ENCODE data around the gene AKT3.

The AKT3 gene

DNA sequence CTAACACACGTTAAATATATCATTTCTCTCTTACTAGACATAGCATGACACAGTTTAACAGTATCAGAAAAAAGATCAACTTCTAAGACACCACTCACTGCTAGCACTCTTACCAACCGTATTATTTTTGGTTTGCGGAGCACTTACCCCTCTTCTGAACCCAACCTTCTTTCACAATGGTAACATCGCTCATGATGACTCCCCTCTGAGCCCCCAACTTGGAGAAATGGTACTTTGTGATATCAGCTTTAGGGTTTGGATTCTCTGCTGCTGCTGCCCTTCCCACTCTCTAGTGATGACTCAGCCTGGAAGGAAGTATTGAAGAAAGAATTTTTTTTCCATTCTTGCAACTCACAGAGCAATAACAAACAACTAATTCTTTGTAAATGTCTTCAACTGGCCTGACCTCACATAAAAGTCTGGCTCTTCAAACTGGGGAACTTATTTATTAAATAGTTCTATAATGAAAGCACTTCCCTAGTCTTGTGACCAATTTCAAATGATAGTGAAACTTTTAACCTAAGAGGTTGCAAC, 7.0 kb downstream of the AKT3 start:
- Histone ChIP-seq H3K4me1 (ENCODE audit: low read length) (no peaks in the 10 kb centered on the region), H4K20me1 (ENCODE audit: insufficient read depth, low read length) (no peaks in the 10 kb centered on the region), H3K4me3 (ENCODE audit: low read length) (no peak overlapping the region), H3F3A (ENCODE audit: insufficient read depth, low read length) (no peaks in the 10 kb centered on the region), H3K9me2 (replicated peaks; ENCODE audit: insufficient read depth, low read length) (no peaks in the 10 kb centered on the region), H3K9me3 (replicated peaks; ENCODE audit: insufficient read depth, low read length) (no peaks in the 10 kb centered on the region), H3K79me2 (ENCODE audit: low read length) (peaks cover 7% of the 10 kb centered on the region; the same call in 1 of the 2 replicates), H2AFZ (ENCODE audit: low read length) (no peak overlapping the region), H3K4me2 (ENCODE audit: low read depth, low read length) (no peak overlapping the region), H3K27ac (ENCODE audit: low read length) (no peak overlapping the region), H3K27me3 (replicated peaks; ENCODE audit: insufficient read depth, low read length) (no peaks in the 10 kb centered on the region; the same call in 1 of the 2 replicates), H3K36me3 (replicated peaks; ENCODE audit: insufficient read depth, low read length) (no peaks in the 10 kb centered on the region), H3K9ac (ENCODE audit: low read length) (no peak overlapping the region)
- TF ChIP-seq EZH2phosphoT487 (IDR thresholded peaks at IDR 0.05; ENCODE audit: low read length) (no peak), EZH2 (optimal IDR thresholded peaks at IDR 0.05; ENCODE audit: low read depth, low read length) (no peak)
- TF ChIP-seq, protein P1, sequence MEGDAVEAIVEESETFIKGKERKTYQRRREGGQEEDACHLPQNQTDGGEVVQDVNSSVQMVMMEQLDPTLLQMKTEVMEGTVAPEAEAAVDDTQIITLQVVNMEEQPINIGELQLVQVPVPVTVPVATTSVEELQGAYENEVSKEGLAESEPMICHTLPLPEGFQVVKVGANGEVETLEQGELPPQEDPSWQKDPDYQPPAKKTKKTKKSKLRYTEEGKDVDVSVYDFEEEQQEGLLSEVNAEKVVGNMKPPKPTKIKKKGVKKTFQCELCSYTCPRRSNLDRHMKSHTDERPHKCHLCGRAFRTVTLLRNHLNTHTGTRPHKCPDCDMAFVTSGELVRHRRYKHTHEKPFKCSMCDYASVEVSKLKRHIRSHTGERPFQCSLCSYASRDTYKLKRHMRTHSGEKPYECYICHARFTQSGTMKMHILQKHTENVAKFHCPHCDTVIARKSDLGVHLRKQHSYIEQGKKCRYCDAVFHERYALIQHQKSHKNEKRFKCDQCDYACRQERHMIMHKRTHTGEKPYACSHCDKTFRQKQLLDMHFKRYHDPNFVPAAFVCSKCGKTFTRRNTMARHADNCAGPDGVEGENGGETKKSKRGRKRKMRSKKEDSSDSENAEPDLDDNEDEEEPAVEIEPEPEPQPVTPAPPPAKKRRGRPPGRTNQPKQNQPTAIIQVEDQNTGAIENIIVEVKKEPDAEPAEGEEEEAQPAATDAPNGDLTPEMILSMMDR (IDR thresholded peaks at IDR 0.05; ENCODE audit: low read length): no peak
- DNase-seq: no peak

- no peak overlapping the region for H3K27ac ChIP-seq (ENCODE audit: low read length)
- no peaks in the 10 kb centered on the region for H3K9me2 ChIP-seq (replicated peaks; ENCODE audit: insufficient read depth, low read length)
- H3K4me1 ChIP-seq (ENCODE audit: low read length): no peaks in the 10 kb centered on the region
- no peak overlapping the region for H3K4me3 ChIP-seq (ENCODE audit: low read length)
- no peak overlapping the region for H3K9ac ChIP-seq (ENCODE audit: low read length)
- no peaks in the 10 kb centered on the region for H4K20me1 ChIP-seq (ENCODE audit: insufficient read depth, low read length)
- no peaks in the 10 kb centered on the region for H3F3A ChIP-seq (ENCODE audit: insufficient read depth, low read length)
- no peaks in the 10 kb centered on the region for H3K27me3 ChIP-seq (replicated peaks; ENCODE audit: insufficient read depth, low read length)
- H2AFZ ChIP-seq (ENCODE audit: low read length): no peak overlapping the region
- TF ChIP-seq, protein P1 (IDR thresholded peaks at IDR 0.05; ENCODE audit: low read length): no peak
- TF ChIP-seq EZH2phosphoT487 (IDR thresholded peaks at IDR 0.05; ENCODE audit: low read length): no peak
- TF ChIP-seq EZH2 (optimal IDR thresholded peaks at IDR 0.05; ENCODE audit: low read depth, low read length): no peak
- no peaks in the 10 kb centered on the region for H3K9me3 ChIP-seq (replicated peaks; ENCODE audit: insufficient read depth, low read length)
- H3K79me2 ChIP-seq (ENCODE audit: low read length): peaks cover 7% of the 10 kb centered on the region; the same call in 1 of the 2 replicates
- no peak for DNase-seq
- H3K36me3 ChIP-seq (replicated peaks; ENCODE audit: insufficient read depth, low read length): no peaks in the 10 kb centered on the region
- no peak overlapping the region for H3K4me2 ChIP-seq (ENCODE audit: low read depth, low read length)
These were observed 7.9 kb downstream of the AKT3 start for GRCh38 chr1:243842161-243842560.

GRCh38 chr1:243841507-243841906, 8.5 kb downstream of the AKT3 start:
- TF ChIP-seq, protein P1 (IDR thresholded peaks at IDR 0.05; ENCODE audit: low read length): no peak
- TF ChIP-seq EZH2 (optimal IDR thresholded peaks at IDR 0.05; ENCODE audit: low read depth, low read length): no peak
- TF ChIP-seq EZH2phosphoT487 (IDR thresholded peaks at IDR 0.05; ENCODE audit: low read length): no peak
- Histone ChIP-seq H3K79me2 (ENCODE audit: low read length) (peaks cover 7% of the 10 kb centered on the region; the same call in 1 of the 2 replicates), H3K4me1 (ENCODE audit: low read length) (no peaks in the 10 kb centered on the region), H2AFZ (ENCODE audit: low read length) (no peak overlapping the region), H3K9ac (ENCODE audit: low read length) (no peak overlapping the region), H3K27me3 (replicated peaks; ENCODE audit: insufficient read depth, low read length) (no peaks in the 10 kb centered on the region), H3K27ac (ENCODE audit: low read length) (no peak overlapping the region), H3K36me3 (replicated peaks; ENCODE audit: insufficient read depth, low read length) (no peaks in the 10 kb centered on the region), H3K9me3 (replicated peaks; ENCODE audit: insufficient read depth, low read length) (no peaks in the 10 kb centered on the region), H4K20me1 (ENCODE audit: insufficient read depth, low read length) (no peaks in the 10 kb centered on the region), H3F3A (ENCODE audit: insufficient read depth, low read length) (no peaks in the 10 kb centered on the region), H3K9me2 (replicated peaks; ENCODE audit: insufficient read depth, low read length) (no peaks in the 10 kb centered on the region), H3K4me3 (ENCODE audit: low read length) (no peak overlapping the region), H3K4me2 (ENCODE audit: low read depth, low read length) (no peak overlapping the region)
- no peak for DNase-seq

Data from MM.1S (cell line).